Thoracic aorta (tissue), 2 donors: Measurements from ENCODE around the gene IFNA7. TPM values are rescaled to one million over a fixed set of nuclear protein-coding genes. Genes with fewer than 3 reads are reported as not detected.
"Not testable (repeated sequence)": the region's sequence is repeated elsewhere in the genome, so short reads cannot be mapped to it uniquely, and the experiment has no call there.

Source experiments
- ATAC-seq: fragments of 150-250 bp; one replicate; pipeline ENCODE4 v1.8.0; 2017; ENCODE audit warnings: low read depth; ENCODE audit not compliant: insufficient number of reproducible peaks, low FRiP score
- DNase-seq: peaks from one replicate; pipeline ENCODE4 v3.0.0-alpha.2; 2020; ENCODE audit warnings: low spot score
- H3K27ac ChIP-seq, 2 donors: fragments of 200-600 bp; sonication (generic); 1 replicate in 1 of 2; 2 replicates in 1 of 2; pipeline ENCODE4 v1.5.1; 2016; ENCODE audit warnings: mild to moderate bottlenecking in 2 of 2, moderate library complexity in 2 of 2
- H3K27me3 ChIP-seq: fragments of 200-600 bp; sonication (generic); replicated peaks from 2 replicates; pipeline ENCODE4 v1.6.0; 2016; ENCODE audit warnings: mild to moderate bottlenecking; ENCODE audit not compliant: insufficient read depth
- H3K36me3 ChIP-seq: fragments of 200-600 bp; sonication (generic); one replicate; pipeline ENCODE4 v1.5.1; 2016
- H3K4me1 ChIP-seq, 2 donors: fragments of 200-600 bp; sonication (generic); 1 replicate in 1 of 2; 2 replicates in 1 of 2; pipeline versions ENCODE4 v1.5.1 to v1.6.0; 2016; ENCODE audit warnings: low read depth in 2 of 2, mild to moderate bottlenecking in 1 of 2; ENCODE audit not compliant: control insufficient read depth in 1 of 2
- H3K4me3 ChIP-seq: fragments of 200-600 bp; sonication (generic); 2 replicates; pipeline ENCODE4 v1.5.1; 2016; ENCODE audit warnings: mild to moderate bottlenecking
- H3K9me3 ChIP-seq: fragments of 200-600 bp; sonication (generic); 2 replicates; pipeline ENCODE4 v1.5.1; 2016
- total RNA-seq, 2 donors: library from RNA; depleted of rRNA; stranded (reverse); fragments of >200 nt; gene quantifications; one replicate each; pipeline versions ENCODE4 v1.1.0 to v1.2.3, GENCODE V29; 2016
- TF ChIP-seq, protein P1 (sequence below): fragments of 200-600 bp; sonication (generic); IDR thresholded peaks from one replicate; pipeline ENCODE4 v1.5.1; 2019; ENCODE audit warnings: antibody characterized with exemption

Gene IFNA7
- not detected for total RNA-seq

- H3K36me3 ChIP-seq, H3K9me3 ChIP-seq, H3K27me3 ChIP-seq, H3K4me3 ChIP-seq, DNase-seq, H3K4me1 ChIP-seq, ATAC-seq, H3K27ac ChIP-seq: not testable (repeated sequence)
Measured at GRCh38 chr9:21202105-21202504, at the start of gene IFNA7. Gene IFNA7, minus strand, starts transcription at chr9:21202205. Its CDS starts 40 bp downstream, at chr9:21202165.

DNA sequence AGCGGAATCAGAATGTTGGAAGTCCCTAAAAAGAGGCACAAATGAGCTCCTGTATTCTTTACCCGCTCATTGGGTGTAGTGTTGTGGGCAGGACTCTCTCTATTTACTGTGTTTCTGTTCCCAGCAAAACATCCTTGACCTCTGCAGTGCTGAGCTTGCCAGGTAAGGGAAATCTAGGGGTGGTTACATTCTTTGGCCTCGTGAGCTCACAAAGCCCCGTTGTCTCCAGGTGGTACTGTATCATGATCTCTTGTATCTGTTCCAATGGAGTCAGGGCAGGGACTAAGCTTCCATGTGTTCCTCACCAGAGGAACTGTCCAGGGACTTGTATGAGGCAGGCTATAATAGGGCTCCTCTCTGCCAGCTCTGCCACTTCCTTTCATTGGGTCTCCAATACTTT, 49.6 kb upstream of the IFNA7 start:
- Histone ChIP-seq H3K9me3 (no peaks in the 10 kb centered on the region), H3K4me3 (no peak overlapping the region), H3K27ac (no peak overlapping the region), H3K27me3 (no peaks in the 10 kb centered on the region), H3K36me3 (no peaks in the 10 kb centered on the region), H3K4me1 (peaks cover 0 to 3% of the 10 kb centered on the region in 2 donors)
- no peak for ATAC-seq
- TF ChIP-seq, protein P1, sequence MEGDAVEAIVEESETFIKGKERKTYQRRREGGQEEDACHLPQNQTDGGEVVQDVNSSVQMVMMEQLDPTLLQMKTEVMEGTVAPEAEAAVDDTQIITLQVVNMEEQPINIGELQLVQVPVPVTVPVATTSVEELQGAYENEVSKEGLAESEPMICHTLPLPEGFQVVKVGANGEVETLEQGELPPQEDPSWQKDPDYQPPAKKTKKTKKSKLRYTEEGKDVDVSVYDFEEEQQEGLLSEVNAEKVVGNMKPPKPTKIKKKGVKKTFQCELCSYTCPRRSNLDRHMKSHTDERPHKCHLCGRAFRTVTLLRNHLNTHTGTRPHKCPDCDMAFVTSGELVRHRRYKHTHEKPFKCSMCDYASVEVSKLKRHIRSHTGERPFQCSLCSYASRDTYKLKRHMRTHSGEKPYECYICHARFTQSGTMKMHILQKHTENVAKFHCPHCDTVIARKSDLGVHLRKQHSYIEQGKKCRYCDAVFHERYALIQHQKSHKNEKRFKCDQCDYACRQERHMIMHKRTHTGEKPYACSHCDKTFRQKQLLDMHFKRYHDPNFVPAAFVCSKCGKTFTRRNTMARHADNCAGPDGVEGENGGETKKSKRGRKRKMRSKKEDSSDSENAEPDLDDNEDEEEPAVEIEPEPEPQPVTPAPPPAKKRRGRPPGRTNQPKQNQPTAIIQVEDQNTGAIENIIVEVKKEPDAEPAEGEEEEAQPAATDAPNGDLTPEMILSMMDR = no peak
- no peak for DNase-seq

GRCh38 chr9:21251190-21251589, 49.2 kb upstream of the IFNA7 start:
- Histone ChIP-seq H3K4me1 (peaks cover 0 to 3% of the 10 kb centered on the region in 2 donors), H3K27me3 (no peaks in the 10 kb centered on the region), H3K27ac (no peak overlapping the region), H3K36me3 (no peaks in the 10 kb centered on the region), H3K4me3 (no peak overlapping the region), H3K9me3 (no peaks in the 10 kb centered on the region)
- DNase-seq (no peak), ATAC-seq (no peak)
- TF ChIP-seq, protein P1 = no peak

DNA sequence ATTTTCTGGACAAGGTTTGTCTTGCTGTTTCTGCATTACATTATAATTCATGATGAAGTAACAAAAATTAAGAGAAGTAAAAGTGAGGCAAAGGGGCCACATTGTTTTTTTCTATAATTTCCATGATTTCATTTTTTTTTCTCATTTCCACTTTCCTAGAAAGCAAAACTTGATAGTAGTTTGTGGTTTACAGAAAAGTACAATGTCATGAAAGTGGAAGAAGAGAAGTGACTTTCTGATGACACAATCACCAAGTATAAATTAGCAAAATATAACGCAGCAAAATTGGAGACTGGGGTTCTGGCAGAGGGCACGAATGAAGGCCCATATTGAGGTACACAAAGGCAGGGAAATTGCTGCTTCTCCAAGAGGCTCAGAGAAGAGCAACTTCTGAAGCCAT, 42.8 kb upstream of the IFNA7 start:
- TF ChIP-seq, protein P1 = no peak
- Histone ChIP-seq H3K27me3 (no peaks in the 10 kb centered on the region), H3K4me1 (no peaks in the 10 kb centered on the region), H3K4me3 (no peak overlapping the region), H3K27ac (no peak overlapping the region), H3K36me3 (no peaks in the 10 kb centered on the region), H3K9me3 (no peaks in the 10 kb centered on the region)
- DNase-seq (no peak), ATAC-seq (no peak)

GRCh38 chr9:21239911-21240310, 37.9 kb upstream of the IFNA7 start, which contains the start of gene IFNA14:
Gene IFNA14, minus strand, starts transcription at chr9:21240005. Its CDS starts 70 bp downstream, at chr9:21239935.
- H3K9me3 ChIP-seq = no peaks in the 10 kb centered on the region
- TF ChIP-seq, protein P1 = no peak
- no peak within 1 kb of the TSS for H3K27ac ChIP-seq
- ATAC-seq (no peak), DNase-seq (no peak)
- no peaks in the 10 kb centered on the region for H3K4me1 ChIP-seq
- H3K4me3 ChIP-seq = no peak within 1 kb of the TSS
- H3K27me3 ChIP-seq = no peaks in the 10 kb centered on the region
- H3K36me3 ChIP-seq = no peaks in the 10 kb centered on the region

DNA sequence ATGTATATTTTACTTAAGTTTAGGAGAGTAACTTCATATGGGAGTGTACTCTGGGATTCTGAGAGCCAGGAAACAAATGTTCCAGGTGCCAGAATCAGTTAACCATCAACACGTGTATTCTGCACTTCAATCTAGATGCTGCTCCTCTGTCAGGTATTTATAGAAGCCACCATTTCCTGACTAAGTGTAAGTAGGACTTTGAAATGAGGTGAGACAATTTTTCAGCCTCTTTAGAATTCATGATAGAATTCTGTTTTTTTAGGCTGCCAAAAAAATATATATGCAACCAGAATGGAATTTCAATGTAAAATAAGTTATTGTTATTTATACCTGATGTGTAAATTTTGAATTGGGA, 34.3 kb upstream of the IFNA7 start:
- ATAC-seq, H3K27me3 ChIP-seq: not testable (repeated sequence)

DNA sequence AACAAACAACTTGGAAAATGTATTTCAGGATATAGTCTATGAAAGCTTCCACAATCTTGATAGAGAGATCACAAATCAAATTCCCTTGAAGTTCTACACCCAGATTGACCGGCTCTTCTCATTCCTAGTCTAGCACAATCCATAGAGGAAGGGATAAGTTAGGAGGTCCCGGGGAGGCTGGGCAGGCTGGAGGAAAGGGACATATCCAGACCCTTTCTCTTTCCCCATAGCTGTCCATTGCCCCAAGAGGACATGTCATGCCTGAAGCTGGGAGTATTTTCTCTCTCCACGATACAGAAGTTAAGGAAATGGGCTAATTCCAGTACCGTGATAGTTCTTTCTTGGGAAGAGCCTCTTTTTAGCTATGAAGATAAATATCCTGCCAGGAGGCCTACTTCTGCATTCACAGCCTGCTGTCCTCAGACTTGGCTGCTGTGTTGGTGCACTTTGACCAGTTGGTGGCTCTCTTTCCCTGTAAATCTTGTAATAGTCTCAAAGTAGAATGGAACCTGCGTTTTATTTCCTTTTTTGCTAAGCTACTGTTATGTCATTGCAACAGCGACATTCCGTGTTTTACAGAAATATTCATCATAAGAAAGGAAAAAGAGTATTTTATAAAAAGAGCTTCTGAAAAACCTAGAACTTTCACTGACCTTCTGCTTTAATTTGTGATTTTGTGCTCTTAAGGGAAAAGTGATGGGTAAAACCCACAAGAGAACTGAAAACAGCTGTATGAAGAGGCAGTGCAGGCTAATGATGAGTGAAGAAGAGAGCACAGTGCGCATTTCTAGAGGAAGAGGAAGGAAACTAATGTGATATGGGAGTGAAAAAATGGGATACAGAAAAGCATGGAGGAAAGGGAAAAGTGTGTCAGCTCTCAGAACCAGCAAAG, 33.7 kb upstream of the IFNA7 start:
- DNase-seq, H3K27ac ChIP-seq, H3K4me1 ChIP-seq: not testable (repeated sequence)

More for the DNA sequence above, 34.3 kb upstream of the IFNA7 start:
- H3K36me3 ChIP-seq, H3K4me3 ChIP-seq, DNase-seq, H3K9me3 ChIP-seq, H3K4me1 ChIP-seq, H3K27ac ChIP-seq: not testable (repeated sequence)

More for the DNA sequence above, 33.7 kb upstream of the IFNA7 start:
- H3K27me3 ChIP-seq, H3K9me3 ChIP-seq, ATAC-seq, H3K4me3 ChIP-seq, H3K36me3 ChIP-seq: not testable (repeated sequence)
